ENCODE data around the gene APOBEC3G.

- TF ChIP-seq CTCF (IDR thresholded peaks at IDR 0.05) (no peak), EP300 (IDR thresholded peaks at IDR 0.05) (no peak), POLR2A (IDR thresholded peaks at IDR 0.05) (no peak)
Observed at GRCh38 chr22:39083212-39084165, 6.4 kb downstream of the APOBEC3G start.

Data from tibial nerve (tissue), 4 donors.